A673 (cell line): Measurements from ENCODE around the gene VPS26B. TPM values are rescaled to one million over a fixed set of nuclear protein-coding genes. Genes with fewer than 3 reads are reported as not detected.

Source experiments
- BruUV-seq: library from RNA; stranded (reverse); fragments of 400-500 nt; replicated peaks from 2 replicates; lab custom pipeline; 2021; lab: Mats Ljungman, UMichigan
- CTCF ChIA-PET: fragments of 300-600 bp; sonication (Branson Sonifier 250); formaldehyde crosslinking; loops from one replicate; lab custom pipeline; 2022; ENCODE audit warnings: antibody characterized with exemption; lab: Charles Lee
- POLR2A ChIA-PET: fragments of 300-600 bp; sonication (Branson Sonifier 250); formaldehyde crosslinking; loops from one replicate; lab custom pipeline; 2022; ENCODE audit warnings: antibody characterized with exemption; ENCODE audit not compliant: low non-redundant PET; lab: Charles Lee
- DNase-seq: peaks from one replicate; pipeline ENCODE4 v3.0.0-alpha.2; 2015; ENCODE audit warnings: low spot score
- H3K27ac ChIP-seq: fragments of 200-600 bp; sonication (generic); 2 replicates; pipeline ENCODE4 v1.5.1; 2016; ENCODE audit warnings: mixed run types, low read depth, mild to moderate bottlenecking, mixed read lengths, antibody characterized with exemption, low read length; ENCODE audit not compliant: poor library complexity, severe bottlenecking
- H3K27me3 ChIP-seq: fragments of 200-600 bp; sonication (generic); replicated peaks from 2 replicates; pipeline ENCODE4 v1.6.1; 2017; ENCODE audit warnings: mixed run types, low read depth, mild to moderate bottlenecking, mixed read lengths, antibody characterized with exemption, low read length; ENCODE audit not compliant: insufficient read depth, poor library complexity
- H3K36me3 ChIP-seq: fragments of 200-600 bp; sonication (generic); 2 replicates; pipeline ENCODE4 v1.6.1; 2016; ENCODE audit warnings: mixed run types, mild to moderate bottlenecking, mixed read lengths, antibody characterized with exemption, low read length; ENCODE audit not compliant: insufficient read depth, poor library complexity, severe bottlenecking
- H3K4me1 ChIP-seq: fragments of 200-600 bp; sonication (generic); 2 replicates; pipeline ENCODE4 v1.6.1; 2017; ENCODE audit warnings: mixed run types, mild to moderate bottlenecking, mixed read lengths, antibody characterized with exemption, low read length; ENCODE audit not compliant: insufficient read depth, poor library complexity, severe bottlenecking
- H3K4me3 ChIP-seq: fragments of 200-600 bp; sonication (generic); 2 replicates; pipeline ENCODE4 v1.5.1; 2016; ENCODE audit warnings: low read depth, mixed run types, mild to moderate bottlenecking, mixed read lengths, low read length; ENCODE audit not compliant: poor library complexity, severe bottlenecking
- H3K9me3 ChIP-seq: fragments of 200-600 bp; sonication (generic); 2 replicates; pipeline ENCODE4 v1.6.1; 2016; ENCODE audit warnings: mixed run types, low read depth, mild to moderate bottlenecking, mixed read lengths, antibody characterized with exemption, low read length; ENCODE audit not compliant: poor library complexity, severe bottlenecking
- CTCF ChIP-seq: fragments of 300-800, 200-600 bp; sonication (generic); conservative IDR thresholded peaks from 2 replicates; pipeline ENCODE4 v1.5.1; 2017; ENCODE audit warnings: low read depth, mild to moderate bottlenecking, antibody characterized with exemption, low read length, moderate library complexity, mixed read lengths
- EZH2 ChIP-seq: fragments of 200-600 bp; sonication (generic); IDR thresholded peaks from 2 replicates; pipeline ENCODE4 v1.6.1; 2017; ENCODE audit warnings: borderline replicate concordance, low read depth, mild to moderate bottlenecking, mixed read lengths, antibody characterized with exemption, low read length; ENCODE audit not compliant: poor library complexity, severe bottlenecking
- intact Hi-C: fragments of 100-400 bp; cut with micrococcal nuclease; formaldehyde crosslinking; loops from one replicate; pipeline ENCODE4 v1.10.0; 2022; ENCODE audit not compliant: unreplicated experiment
- total RNA-seq: library from RNA; stranded (reverse); gene quantifications from 2 replicates; pipeline ENCODE4 v1.2.3, GENCODE V29; 2021

Gene VPS26B
- total RNA-seq, 1 experiment from 2014 or later = 51.3 TPM

- intact Hi-C loops = no loop called here
- ChIA-PET CTCF (no interaction called here), POLR2A (no interaction called here)
- H3K9me3 ChIP-seq = no peaks in the 10 kb centered on the region
- H3K27ac ChIP-seq = no peak overlapping the region
- TF ChIP-seq CTCF = no peak
- no peak for TF ChIP-seq EZH2
- no peak for DNase-seq
- no peaks in the 10 kb centered on the region for H3K4me1 ChIP-seq
- no peaks in the 10 kb centered on the region for H3K27me3 ChIP-seq
- no peak overlapping the region for H3K4me3 ChIP-seq
- no TSS peak for BruUV-seq
- H3K36me3 ChIP-seq = peaks cover 89% of the 10 kb centered on the region
Observed at GRCh38 chr11:134200688-134201087, 23.8 kb upstream of the VPS26B start.

GRCh38 chr11:134202661-134203060 is 21.8 kb upstream of the VPS26B start:
- no peak overlapping the region for H3K27ac ChIP-seq
- TF ChIP-seq CTCF (no peak), EZH2 (no peak)
- peaks cover 89% of the 10 kb centered on the region for H3K36me3 ChIP-seq
- intact Hi-C loops = no loop called here
- no TSS peak for BruUV-seq
- POLR2A ChIA-PET = no interaction called here
- CTCF ChIA-PET = no interaction called here
- H3K4me3 ChIP-seq = no peak overlapping the region
- no peaks in the 10 kb centered on the region for H3K27me3 ChIP-seq
- no peaks in the 10 kb centered on the region for H3K4me1 ChIP-seq
- peak; percentile 31 for DNase-seq
- no peaks in the 10 kb centered on the region for H3K9me3 ChIP-seq

GRCh38 chr11:134205729-134206128 is 18.7 kb upstream of the VPS26B start:
- ChIA-PET CTCF (no interaction called here), POLR2A (no interaction called here)
- Histone ChIP-seq H3K27ac (no peak overlapping the region), H3K4me3 (no peak overlapping the region), H3K9me3 (no peaks in the 10 kb centered on the region), H3K27me3 (no peaks in the 10 kb centered on the region), H3K4me1 (no peaks in the 10 kb centered on the region), H3K36me3 (peaks cover 92% of the 10 kb centered on the region)
- no TSS peak for BruUV-seq
- TF ChIP-seq EZH2 (no peak), CTCF (no peak)
- DNase-seq = no peak
- intact Hi-C loops = no loop called here
